ENCODE results near the gene CYP3A4. TPM values are rescaled to one million over a fixed set of nuclear protein-coding genes. Genes with fewer than 3 reads are reported as not detected.

Gene CYP3A4
- total and polyA plus RNA-seq, 2 of the 13 experiments (the other 11 are each of a cell fraction or from before 2014, with no cell fraction given), result 0.11 to 0.24 TPM

- peak; percentile 36 for TF ChIP-seq ZNF18 (CRISPR knock-in tag; IDR thresholded peaks at IDR 0.05; ENCODE audit: insufficient replicate concordance)
- peak; percentile 90 for TF ChIP-seq CEBPG (CRISPR knock-in tag; IDR thresholded peaks at IDR 0.05)
- TF ChIP-seq ZNF75D (CRISPR knock-in tag; IDR thresholded peaks at IDR 0.05; ENCODE audit: borderline replicate concordance), result no peak
- TF ChIP-seq NCOA2 (CRISPR knock-in tag; IDR thresholded peaks at IDR 0.05), result peak; percentile 94
- peak; percentile 57 for TF ChIP-seq KAT8 (CRISPR knock-in tag; IDR thresholded peaks at IDR 0.05)
- peak; percentile 47; the same call in 1 of the 2 replicates for TF ChIP-seq JUNB (CRISPR knock-in tag; IDR thresholded peaks at IDR 0.05; ENCODE audit: borderline replicate concordance)
- peak; percentile 50; the same call in 1 of the 2 replicates for TF ChIP-seq MAX (IDR thresholded peaks at IDR 0.05)
- TF ChIP-seq ZNF282 (IDR thresholded peaks at IDR 0.05; ENCODE audit: partially characterized antibody), result no peak
- no peak for TF ChIP-seq ZNF260 (CRISPR knock-in tag; IDR thresholded peaks at IDR 0.05; ENCODE audit: borderline replicate concordance, low read depth)
- TF ChIP-seq JDP2 (CRISPR knock-in tag; IDR thresholded peaks at IDR 0.05; ENCODE audit: borderline replicate concordance), result no peak
- no peak for TF ChIP-seq ZNF512 (CRISPR knock-in tag; IDR thresholded peaks at IDR 0.05)
- TF ChIP-seq ZNF558 (CRISPR knock-in tag; IDR thresholded peaks at IDR 0.05; ENCODE audit: borderline replicate concordance), result no peak
- TF ChIP-seq MTERF4 (CRISPR knock-in tag; IDR thresholded peaks at IDR 0.05), result 0 out of 2 replicates have a peak, but pooled peaks have one; percentile 56
- no peak for TF ChIP-seq ZNF841 (CRISPR knock-in tag; IDR thresholded peaks at IDR 0.05; ENCODE audit: borderline replicate concordance)
- TF ChIP-seq TCF7L2 (IDR thresholded peaks at IDR 0.05; ENCODE audit: low read depth, low read length), result peak; percentile 35; the same call in 1 of the 2 replicates
- 0 out of 2 replicates have a peak, but pooled peaks have one; percentile 34 for TF ChIP-seq JUN (CRISPR knock-in tag; IDR thresholded peaks at IDR 0.05)
- peak; percentile 46; the same call in 1 of the 2 replicates for TF ChIP-seq ZNF770 (CRISPR knock-in tag; IDR thresholded peaks at IDR 0.05)
- TF ChIP-seq RFX5 (IDR thresholded peaks at IDR 0.05; ENCODE audit: low read depth, low read length), result peak; percentile 85
- TF ChIP-seq SIX4 (CRISPR knock-in tag; IDR thresholded peaks at IDR 0.05), result peak; percentile 66; the same call in 1 of the 2 replicates
- peak; percentile 76; the same call in 1 of the 2 replicates for TF ChIP-seq NCOR1 (IDR thresholded peaks at IDR 0.05; ENCODE audit: borderline replicate concordance, low read length)
- TF ChIP-seq JUND (CRISPR knock-in tag; IDR thresholded peaks at IDR 0.05), result no peak
- no peak for TF ChIP-seq MBD4 (IDR thresholded peaks at IDR 0.05; ENCODE audit: borderline replicate concordance, low read length)
- TF ChIP-seq NR1H2 (CRISPR knock-in tag; IDR thresholded peaks at IDR 0.05; ENCODE audit: borderline replicate concordance, low read depth), result no peak
- no peak for TF ChIP-seq TGIF2 (CRISPR knock-in tag; IDR thresholded peaks at IDR 0.05)
Observed at GRCh38 chr7:99827040-99827778, 43.2 kb upstream of the CYP3A4 start (continued).

Data from HepG2 (cell line).